NT2/D1 (cell line): ENCODE data around the gene SRSF4.

Source experiments
- SUZ12 ChIP-seq: IDR thresholded peaks from 2 replicates; pipeline ENCODE4 v1.6.1; 2011; ENCODE audit not compliant: insufficient read length, insufficient read depth; ENCODE audit errors: extremely low read depth
- YY1 ChIP-seq: IDR thresholded peaks from 2 replicates; pipeline ENCODE4 v1.6.1; 2011; ENCODE audit not compliant: insufficient read length, insufficient read depth
- ZNF274 ChIP-seq: IDR thresholded peaks from 2 replicates; pipeline ENCODE4 v1.6.1; 2011; ENCODE audit warnings: mild to moderate bottlenecking, low read depth, low read length

DNA sequence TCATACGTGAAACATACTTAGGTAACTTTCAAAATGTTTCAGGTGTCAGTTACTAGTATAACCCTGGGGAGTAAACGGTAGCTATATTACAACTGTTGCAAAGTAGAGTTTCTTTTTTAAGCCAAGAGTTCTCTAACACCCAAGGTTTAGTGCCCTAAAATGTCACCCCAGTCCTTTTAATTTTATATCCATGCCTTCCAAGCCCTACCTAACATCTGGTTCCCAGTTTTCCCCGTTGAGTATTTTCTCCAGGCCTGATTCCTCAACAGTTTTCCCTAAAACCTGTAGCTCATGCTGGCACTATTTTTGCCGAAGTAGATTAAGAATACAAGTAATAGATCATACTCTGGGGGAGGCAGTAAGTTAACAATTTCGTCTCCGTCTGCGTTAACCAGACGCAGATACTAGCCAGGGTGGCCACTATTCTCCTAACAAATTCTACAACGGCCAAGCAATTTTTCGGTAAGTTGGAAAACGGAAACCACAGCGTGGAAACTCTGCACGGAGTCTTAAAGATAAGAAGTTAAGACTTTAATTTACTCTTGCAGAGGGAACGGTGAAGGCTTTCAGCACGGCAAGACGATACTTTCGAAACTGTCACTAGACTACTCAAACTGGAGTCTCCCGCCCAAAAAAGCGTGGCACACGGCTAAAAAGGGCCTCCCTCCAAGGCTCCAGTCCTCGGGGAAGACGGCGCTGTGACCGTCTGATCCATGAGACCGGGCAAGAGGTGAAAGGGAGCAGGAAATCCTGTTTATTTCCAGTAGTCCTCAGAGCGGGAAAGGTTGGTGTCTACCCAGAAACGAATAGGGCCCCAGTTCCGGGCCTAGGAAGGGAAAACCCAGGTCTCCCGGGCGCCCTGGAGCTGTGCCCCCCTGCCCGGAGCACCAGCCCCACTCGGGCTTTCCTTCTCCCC, 945 bp downstream of the SRSF4 start:
- TF ChIP-seq YY1: no peak
- TF ChIP-seq ZNF274: no peak
- TF ChIP-seq SUZ12: no peak
